GM19238 (cell line): ENCODE results near the gene ERCC3.

Experiments used
- DNase-seq: peaks from one replicate; pipeline ENCODE4 v3.0.0; 2011; ENCODE audit warnings: low spot score; ENCODE audit not compliant: insufficient read length

The ERCC3 gene

GRCh38 chr2:127293748-127294562 lies at the start of gene ERCC3:
Gene ERCC3 (minus strand): TSS chr2:127294144. CDS start chr2:127294081, 63 bp downstream.
- peak; percentile 93 for DNase-seq

- no peak for DNase-seq
Observed at GRCh38 chr2:127343277-127343676, 49.3 kb upstream of the ERCC3 start.

GRCh38 chr2:127342101-127342500 lies 48.2 kb upstream of the ERCC3 start:
- no peak for DNase-seq

GRCh38 chr2:127332335-127332734 lies 38.4 kb upstream of the ERCC3 start:
- DNase-seq: no peak

- DNase-seq: no peak
Observed at GRCh38 chr2:127330753-127331152, 36.8 kb upstream of the ERCC3 start.

- DNase-seq: no peak
Observed at GRCh38 chr2:127326289-127326945, 32.5 kb upstream of the ERCC3 start.

- DNase-seq: no peak
Observed at GRCh38 chr2:127324635-127325034, 30.7 kb upstream of the ERCC3 start.

- DNase-seq: no peak
Observed at GRCh38 chr2:127321303-127321702, 27.4 kb upstream of the ERCC3 start.

GRCh38 chr2:127320586-127321275 lies 26.8 kb upstream of the ERCC3 start:
- no peak for DNase-seq

GRCh38 chr2:127320067-127320466 lies 26.1 kb upstream of the ERCC3 start:
- no peak for DNase-seq

- no peak for DNase-seq
Observed at GRCh38 chr2:127314193-127314988, 20.4 kb upstream of the ERCC3 start.

GRCh38 chr2:127313406-127313805 lies 19.5 kb upstream of the ERCC3 start:
- DNase-seq: no peak

- no peak for DNase-seq
Observed at GRCh38 chr2:127310980-127311379, 17.0 kb upstream of the ERCC3 start.

- no peak for DNase-seq
Observed at GRCh38 chr2:127309468-127309867, 15.5 kb upstream of the ERCC3 start.

GRCh38 chr2:127308586-127309138 lies 14.7 kb upstream of the ERCC3 start:
- no peak for DNase-seq

- DNase-seq: no peak
Observed at GRCh38 chr2:127305990-127306585, 12.1 kb upstream of the ERCC3 start.

GRCh38 chr2:127302168-127302567 lies 8.2 kb upstream of the ERCC3 start:
- no peak for DNase-seq

- DNase-seq: no peak
Observed at GRCh38 chr2:127293386-127293747, 577 bp downstream of the ERCC3 start.

GRCh38 chr2:127288274-127288673 lies 5.7 kb downstream of the ERCC3 start:
- no peak for DNase-seq

- no peak for DNase-seq
Observed at GRCh38 chr2:127283275-127283674, 10.7 kb downstream of the ERCC3 start.

- no peak for DNase-seq
Observed at GRCh38 chr2:127280693-127281092, 13.3 kb downstream of the ERCC3 start.
